Measurements from ENCODE around the gene NCKAP5.

DNA sequence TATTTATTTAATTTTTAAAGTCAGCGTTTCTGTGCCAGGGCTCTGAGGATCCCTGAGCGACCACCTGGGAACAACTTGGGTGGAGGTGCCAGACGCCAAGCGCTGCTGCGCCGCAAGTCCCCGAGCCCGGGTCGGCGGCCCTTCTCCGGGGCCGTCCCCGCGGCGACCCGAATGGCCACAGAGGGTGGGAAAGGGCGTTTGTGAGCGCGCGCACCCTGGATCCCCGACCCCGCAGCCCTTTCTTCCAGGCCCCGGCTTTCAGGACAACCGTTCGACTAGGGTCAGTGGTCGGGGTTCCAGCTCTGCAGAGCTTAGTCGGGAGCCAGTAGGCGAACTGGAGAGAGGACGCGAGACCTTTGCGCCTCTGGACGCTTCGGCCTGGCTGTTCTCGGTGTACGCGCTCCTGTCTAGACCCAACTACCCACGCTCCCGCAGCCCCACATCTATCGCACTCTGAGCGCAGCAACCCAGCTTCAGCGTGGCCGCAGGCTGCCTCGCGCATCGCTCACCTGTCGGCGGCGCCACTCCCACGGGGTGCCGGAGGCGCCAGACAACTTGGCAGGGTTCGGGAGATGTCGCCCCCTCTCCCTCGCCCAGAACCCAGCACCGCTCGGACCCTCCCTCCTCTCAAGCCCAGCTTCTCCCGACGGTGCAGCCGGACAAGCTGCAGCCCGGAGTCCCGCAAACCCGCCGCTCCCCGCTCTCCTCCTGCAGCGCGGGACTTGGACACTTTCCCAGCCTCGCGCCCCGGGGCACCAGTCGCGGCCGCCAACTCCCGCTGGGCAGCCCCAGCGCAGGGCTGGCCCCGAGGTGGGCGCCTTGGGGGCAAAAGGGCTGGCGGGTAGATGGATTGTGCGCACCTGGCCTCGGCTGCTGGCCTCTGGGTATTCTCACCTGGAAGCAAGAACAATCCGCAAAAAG is 899.0 kb downstream of the NCKAP5 start:
- TF ChIP-seq, protein P1, sequence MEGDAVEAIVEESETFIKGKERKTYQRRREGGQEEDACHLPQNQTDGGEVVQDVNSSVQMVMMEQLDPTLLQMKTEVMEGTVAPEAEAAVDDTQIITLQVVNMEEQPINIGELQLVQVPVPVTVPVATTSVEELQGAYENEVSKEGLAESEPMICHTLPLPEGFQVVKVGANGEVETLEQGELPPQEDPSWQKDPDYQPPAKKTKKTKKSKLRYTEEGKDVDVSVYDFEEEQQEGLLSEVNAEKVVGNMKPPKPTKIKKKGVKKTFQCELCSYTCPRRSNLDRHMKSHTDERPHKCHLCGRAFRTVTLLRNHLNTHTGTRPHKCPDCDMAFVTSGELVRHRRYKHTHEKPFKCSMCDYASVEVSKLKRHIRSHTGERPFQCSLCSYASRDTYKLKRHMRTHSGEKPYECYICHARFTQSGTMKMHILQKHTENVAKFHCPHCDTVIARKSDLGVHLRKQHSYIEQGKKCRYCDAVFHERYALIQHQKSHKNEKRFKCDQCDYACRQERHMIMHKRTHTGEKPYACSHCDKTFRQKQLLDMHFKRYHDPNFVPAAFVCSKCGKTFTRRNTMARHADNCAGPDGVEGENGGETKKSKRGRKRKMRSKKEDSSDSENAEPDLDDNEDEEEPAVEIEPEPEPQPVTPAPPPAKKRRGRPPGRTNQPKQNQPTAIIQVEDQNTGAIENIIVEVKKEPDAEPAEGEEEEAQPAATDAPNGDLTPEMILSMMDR (IDR thresholded peaks at IDR 0.05; ENCODE audit: low read depth, low read length, missing input control), result no peak
- TF ChIP-seq NR2F2 (IDR thresholded peaks at IDR 0.05), result no peak
- TF ChIP-seq JUND (IDR thresholded peaks at IDR 0.05), result no peak
- TF ChIP-seq, protein P2, sequence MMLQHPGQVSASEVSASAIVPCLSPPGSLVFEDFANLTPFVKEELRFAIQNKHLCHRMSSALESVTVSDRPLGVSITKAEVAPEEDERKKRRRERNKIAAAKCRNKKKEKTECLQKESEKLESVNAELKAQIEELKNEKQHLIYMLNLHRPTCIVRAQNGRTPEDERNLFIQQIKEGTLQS (IDR thresholded peaks at IDR 0.05), result no peak
